HG03280 (cell line): ENCODE results near the gene TBC1D16.
"Not testable (repeated sequence)": the region's sequence is repeated elsewhere in the genome, so short reads cannot be mapped to it uniquely, and the experiment has no call there.

Source experiments
- ATAC-seq: cut with Tn5 transposase; IDR thresholded peaks from one replicate; pipeline ENCODE4 v1.9.1; 2021; ENCODE audit warnings: mild to moderate bottlenecking, moderate library complexity; ENCODE audit not compliant: unreplicated experiment

The TBC1D16 gene

DNA sequence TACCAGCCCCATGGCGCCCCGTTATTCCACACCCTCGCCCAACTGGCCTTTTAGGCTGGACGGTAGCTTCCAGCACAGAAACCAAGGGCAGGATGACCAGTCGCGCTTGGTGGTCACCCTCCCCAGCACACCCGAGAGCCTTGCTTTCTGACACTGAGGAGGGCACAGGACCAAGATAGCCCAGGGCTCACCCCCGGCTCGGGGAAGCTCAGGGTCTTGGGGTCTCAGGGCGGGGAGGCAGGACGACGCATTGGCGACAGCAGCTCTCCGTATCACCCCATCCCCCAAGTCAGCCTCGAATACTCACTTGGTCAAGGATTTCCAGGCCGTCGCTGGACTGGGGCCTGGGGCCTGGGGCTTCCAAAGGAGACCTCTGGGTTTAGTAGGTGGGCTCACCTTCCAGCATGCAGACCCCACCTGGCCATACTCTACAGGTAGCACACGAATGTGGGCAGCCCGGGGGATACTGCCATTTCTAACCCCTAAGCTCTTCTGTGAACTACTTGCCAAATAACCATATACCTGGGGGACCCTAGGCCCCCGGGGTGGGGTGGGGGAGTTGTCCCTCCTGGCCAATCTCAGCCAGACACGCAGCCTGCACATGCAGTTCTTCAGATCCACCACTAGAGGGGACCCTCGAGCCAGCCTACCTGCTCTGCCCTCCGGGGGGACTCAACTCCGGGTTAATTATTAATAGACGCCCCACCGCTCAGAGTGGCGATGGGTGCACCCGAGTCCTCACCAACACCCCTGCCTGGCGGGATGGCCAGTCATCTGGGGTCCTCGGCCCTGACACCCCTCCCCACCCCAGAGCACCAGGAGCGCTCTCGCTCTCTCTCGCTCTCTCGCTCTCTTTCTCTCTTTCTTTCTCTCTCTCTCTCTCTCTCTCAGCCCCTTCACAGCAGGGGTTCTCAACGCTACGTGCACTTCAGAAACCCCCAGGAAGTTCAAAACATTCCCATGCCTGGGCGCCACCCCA lies 30.0 kb downstream of the TBC1D16 start:
- no peak for ATAC-seq

DNA sequence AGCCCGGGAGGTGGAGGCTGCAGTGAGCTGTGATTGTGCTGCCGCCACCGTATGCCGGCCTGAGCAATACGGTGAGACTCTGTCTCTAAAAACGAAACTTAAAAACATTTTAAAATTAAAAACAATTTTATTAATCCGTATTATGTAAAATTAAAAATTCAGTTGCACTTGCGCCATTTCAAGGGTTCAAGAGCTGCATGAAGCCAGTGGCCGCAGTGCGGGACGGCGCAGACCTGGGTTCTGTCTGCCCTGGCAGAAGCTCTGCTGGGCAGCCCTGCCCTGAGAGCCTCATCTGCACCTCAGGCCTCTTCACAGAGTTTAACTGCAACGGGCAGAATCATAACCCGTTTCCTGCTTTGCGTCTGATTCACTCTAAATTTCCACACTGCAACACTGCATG lies 31.7 kb downstream of the TBC1D16 start:
- ATAC-seq, result no peak

DNA sequence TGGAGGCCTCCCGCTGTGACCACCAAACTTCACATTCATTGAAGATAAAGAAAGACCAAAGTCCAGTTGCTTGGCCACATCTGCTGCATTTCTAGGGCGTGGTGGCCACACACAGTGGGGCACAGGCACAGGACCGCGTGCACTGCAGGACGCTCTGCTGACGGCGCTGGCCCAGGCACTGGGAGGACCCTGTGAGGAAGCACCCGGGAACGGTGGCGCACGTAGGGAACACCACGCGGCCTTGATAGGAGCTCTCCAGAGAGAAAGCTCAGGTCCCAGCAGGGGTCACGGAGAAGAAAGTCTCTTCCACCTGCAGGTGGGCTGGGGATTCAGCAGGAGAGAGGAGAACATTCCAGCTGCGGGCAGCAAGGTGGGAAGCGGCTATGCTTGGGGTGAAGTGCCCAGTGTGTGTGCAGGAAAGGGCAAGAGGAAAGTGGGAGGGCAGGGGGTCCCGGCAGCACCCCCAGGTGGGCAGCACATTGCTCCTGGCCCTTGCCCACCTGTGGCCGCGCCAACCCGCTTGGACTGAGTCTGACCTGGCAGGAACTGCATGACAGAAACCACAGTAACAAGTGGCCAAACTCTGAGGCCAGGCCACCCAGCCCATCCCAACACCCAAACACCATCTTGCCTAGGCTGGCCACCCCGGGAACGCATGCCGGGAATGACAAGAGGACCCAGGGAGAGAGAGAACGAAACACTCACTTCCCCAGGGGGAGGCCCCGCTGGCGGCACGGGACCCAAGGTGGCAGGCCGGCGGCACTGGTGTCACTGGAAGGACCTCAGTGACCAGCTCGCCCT lies 32.8 kb downstream of the TBC1D16 start:
- ATAC-seq, result no peak

DNA sequence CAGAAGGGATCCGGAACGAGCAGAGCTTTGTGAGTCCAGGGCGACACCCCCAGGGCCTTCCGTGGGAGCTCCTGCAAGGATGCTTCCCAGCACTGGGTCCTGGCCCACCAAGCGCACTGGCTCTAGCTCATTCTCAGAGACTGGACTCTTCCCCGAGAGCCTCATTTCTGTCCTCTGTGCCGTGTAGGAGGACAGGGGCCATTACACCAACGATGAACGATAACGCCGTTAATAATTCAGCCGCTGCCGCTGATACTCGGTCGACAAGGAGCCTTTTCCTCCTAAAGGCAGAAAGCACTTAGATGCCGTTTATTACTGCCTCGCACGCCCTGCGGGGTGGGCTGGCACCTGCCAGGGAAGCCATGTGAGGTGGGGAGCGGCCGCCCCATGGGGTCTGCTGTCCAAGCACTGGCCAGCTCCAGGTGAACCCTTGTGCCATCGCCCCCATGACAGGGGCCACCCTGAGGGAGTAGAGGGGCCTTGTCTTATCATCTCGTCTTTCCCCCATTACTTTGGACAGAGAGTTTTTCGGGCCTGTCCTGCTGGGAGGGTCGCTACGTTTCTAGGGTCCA lies 33.5 kb downstream of the TBC1D16 start:
- no peak for ATAC-seq

DNA sequence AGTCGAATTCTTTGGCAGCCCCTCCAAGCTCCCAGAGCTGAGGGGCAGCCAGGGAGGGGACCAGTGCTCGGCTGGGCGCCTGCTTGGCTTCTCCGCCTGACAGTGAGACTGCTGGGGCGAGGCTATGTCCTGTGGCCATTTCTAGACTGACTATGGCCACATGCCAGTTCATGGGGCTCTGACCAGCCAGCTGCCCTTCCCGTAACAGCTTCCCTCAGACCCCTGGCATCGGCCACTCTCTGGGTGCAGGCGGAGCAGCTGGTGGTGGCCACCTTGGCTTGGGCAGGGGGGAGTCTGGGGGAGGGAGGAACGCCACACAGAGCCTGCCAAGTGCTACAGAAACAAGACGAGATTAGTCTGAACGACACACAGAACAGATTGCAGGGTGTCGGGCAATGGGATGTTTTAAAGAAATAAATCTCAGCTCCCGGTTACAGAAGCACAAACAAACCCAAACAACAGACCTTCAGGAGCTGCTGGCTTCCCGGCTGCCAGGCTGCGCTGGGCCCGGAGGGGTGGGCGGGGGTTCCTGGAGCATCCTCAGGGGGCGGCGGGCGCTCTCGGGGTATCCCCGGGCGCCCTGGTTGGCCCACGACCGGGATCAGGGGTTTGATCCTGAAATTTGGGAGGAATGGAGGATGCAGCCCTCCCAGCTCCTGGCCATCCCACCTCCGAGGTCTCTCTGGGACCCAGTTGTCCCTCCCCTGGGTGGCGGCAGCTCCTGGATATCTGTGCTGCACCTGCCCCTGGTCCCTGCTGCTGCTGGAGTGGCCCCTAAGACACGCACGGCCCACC lies 34.5 kb downstream of the TBC1D16 start:
- ATAC-seq, result no peak

DNA sequence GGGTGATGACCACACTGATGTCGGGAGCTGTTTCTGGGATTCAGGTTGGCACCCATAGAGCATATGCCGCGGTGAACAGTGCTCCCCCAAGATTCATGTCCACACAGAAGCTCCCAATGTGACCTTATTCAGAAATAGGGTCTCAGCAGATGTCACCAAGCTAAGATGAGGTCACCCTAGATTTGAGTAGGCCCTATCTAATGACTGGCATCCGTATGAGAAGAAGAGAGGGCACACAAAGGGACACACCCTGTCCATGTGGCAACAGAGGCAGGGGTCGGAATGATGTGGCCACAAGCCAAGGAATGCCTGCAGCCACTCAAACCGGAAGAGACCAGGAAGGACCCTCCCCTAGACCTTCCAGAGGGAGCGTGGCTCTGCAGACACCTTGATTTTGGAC lies 35.5 kb downstream of the TBC1D16 start:
- no peak for ATAC-seq

DNA sequence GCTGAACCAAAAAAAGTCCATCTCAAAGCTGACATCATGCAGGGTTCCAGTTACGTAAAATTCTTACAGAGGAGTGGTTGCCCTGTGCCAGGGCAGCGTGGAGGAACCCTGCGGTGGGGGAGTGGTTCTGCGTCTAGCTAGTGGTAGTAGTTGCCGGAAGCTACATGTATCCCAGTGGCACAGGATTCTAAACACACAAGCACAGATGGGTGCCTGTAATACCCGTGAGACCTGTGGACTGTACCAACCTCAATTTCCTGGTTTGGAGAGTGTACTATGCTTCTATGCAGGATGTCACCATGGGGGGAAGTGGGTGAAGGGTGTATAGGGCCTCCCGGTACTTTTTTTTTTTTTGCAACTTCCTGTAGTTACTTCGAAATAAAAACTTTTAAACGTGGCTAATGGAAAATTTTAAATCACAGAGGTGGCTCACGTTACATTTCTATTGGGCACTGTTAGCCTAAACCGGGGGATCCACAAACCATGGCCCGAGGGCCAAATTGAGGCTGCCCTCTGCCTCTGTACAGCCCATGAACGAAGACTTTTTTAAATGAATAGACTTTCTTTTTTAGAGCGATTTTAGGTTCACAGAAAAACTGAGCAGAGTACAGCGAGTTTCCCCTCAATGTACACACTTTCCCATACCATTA lies 38.5 kb downstream of the TBC1D16 start:
- ATAC-seq, result no peak

DNA sequence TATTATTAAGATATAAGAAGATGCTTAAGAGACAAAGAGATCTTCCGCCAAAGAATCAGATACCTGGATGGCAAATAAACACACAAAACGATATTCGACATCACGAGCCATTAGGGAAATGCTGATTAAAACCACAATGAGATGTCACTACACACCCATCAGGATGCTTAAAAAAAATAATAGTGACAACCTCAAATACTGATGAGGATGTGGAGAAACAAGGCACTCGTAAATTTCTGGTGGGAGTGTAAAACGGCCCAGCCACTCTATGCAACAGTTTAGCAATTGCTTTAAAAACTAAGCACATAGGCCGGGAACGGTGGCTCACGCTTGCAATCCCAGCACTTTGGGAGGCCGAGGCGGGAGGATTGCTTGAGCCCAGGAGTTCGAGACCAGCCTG lies 39.4 kb downstream of the TBC1D16 start:
- no peak for ATAC-seq

DNA sequence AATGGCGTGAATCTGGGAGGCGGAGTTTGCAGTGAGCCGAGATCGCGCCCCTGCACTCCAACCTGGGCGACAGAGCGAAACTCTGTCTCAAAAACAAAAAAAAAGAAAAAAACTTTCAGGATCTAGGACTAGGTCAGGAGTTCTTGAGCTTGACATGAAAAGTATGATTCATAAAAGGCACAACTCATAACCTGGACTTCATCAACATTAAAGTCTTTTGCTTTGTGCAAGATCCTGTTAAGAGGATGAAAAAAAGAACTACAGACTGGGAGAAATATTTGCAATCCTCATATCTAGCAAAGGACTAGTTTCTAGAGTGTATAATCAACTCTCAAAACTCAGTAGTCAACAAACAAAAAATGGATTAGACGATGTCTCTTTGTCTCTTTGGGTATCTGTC lies 40.0 kb downstream of the TBC1D16 start:
- no peak for ATAC-seq

DNA sequence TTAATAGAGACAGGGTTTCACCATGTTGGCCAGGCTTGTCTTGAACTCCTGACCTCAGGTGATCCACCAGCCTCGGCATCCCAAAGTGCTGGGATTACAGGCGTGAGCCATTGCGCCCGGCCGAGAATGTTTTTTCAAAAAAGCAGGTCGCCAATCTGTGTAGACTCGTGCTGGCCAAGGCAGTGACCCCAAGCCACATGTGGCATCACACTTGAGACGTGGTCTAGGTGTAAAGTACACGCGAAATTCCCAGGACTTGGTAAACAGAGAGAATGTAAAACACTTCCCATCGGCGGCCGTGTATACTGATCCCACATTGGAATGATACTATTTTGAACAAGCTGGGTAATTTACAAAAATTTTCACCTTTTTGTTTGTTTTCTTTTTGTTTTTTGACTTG lies 41.1 kb downstream of the TBC1D16 start:
- ATAC-seq, result no peak

DNA sequence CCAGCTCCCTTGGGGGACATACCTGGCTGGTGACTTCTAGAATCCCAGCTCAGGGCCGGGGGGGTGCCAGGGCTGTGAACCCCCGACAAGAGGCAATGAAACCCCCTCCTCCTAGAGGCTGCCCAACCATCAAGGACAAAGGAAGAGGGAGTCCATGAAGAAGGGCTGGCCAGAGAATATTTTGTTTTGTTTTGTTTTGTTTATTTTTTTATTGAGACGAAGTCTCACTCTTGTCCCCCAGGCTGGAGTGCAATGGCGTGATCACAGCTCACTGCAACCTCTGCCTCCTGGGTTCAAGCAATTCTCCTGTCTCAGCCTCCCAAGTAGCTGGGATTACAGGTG lies 41.5 kb downstream of the TBC1D16 start:
- ATAC-seq, result not testable (repeated sequence)

DNA sequence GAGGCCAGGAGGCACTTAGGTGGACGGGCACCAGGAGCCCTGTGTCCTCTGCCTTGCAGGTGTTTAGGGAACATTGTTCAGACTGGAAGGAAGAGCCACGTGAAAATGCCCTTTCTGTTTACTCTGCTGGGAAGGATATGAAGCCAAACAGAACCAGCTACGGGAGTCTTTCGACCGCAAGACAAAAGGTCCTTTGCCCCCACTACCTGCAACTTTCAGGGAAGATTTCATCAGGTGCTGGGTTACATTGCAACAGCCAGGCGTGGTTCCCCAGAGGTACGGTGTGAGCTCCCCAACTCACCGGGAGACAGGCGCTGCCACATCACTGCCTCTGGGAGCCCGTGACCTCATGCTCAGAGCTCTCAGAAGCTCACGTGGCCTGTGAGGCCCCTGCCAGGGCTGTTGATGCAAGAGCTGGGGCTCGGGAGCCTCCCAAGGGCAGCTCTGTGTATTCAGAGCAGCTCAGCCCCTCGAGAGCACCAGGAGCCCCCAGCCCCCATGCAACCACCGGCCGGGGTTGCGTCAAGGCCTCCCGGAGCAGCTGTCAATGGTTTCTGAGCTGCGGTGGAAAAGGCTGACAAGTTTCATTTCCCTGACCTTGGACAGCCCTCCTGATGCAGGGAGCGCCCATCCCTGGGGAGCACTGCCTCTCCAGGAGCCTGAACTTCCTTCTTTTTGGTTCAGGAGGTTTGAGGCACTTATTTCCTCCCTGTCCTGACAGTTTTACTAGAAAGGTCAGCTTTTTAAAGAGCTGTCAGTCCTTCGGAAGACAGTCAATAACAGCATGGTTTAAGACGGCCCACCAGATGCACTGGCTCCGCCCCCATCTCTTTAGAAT lies 42.1 kb downstream of the TBC1D16 start:
- no peak for ATAC-seq

DNA sequence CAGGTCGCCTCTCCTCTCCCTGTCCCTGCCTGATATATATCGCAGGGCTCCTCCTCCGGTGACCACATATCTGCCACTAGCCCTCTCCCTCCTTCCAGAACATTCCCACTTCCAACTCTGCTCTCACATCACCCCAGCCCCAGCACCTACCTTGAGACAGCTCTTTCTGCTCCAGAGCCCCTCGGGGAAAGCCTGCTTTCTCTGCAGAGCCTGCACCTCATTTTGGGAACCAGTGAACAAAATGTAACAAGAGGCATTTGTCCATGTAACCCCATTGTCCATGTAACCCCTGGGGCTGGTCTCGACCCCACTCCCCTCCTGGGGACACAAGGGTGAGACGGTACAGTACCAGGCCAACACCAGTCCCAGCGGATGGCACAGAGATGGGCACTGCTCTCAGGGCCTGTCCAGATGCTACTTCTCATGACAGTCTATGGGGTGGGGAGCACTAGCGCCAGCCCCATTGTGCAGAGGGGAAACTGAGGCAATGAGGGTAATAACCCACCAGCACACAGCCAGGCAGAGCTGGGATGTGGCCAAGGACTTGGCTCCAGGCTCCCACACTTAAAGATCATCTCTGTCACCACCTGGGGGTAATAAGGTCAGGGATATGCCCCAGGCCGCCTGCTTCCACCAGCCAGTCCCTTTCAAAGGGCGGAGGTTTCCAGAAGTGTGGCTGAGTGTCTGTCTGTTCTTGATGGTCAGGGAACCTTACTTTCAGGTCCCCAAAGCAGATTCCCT lies 42.9 kb downstream of the TBC1D16 start:
- no peak for ATAC-seq

DNA sequence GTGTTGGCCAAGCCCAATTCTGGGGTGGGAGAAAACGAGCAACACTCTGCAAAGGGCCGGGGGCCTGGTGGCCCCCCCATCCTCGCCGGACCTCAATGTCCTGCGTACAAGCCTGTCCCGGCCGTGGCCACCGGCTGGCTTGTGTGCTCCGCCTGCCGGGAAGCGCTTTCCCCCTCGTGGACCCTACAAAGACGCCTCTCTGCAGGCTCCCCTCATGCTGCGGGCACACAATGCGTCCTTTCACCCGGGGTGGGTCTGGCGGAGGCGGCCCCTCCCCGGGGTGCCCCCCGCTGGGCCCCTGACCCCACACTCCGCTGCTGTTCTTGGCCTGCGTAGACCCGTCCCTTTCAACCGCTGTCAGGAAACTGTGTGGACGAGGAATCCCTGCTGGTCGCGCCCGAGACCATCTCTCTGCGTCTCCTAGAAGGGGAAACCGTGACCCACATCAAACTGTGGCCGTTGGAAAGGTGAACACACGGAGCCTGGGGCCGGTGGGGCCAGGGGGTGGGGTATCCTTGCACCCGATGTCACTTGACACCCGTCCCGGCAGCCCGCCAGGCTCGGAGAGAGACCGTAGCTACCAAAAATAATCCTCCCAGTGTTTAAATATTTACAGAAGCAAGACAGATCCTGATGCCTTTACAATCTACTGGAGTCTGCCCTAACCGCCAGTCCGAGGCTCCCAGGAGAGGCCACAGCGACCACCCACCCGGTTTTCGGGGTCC lies 43.6 kb downstream of the TBC1D16 start:
- ATAC-seq, result no peak

DNA sequence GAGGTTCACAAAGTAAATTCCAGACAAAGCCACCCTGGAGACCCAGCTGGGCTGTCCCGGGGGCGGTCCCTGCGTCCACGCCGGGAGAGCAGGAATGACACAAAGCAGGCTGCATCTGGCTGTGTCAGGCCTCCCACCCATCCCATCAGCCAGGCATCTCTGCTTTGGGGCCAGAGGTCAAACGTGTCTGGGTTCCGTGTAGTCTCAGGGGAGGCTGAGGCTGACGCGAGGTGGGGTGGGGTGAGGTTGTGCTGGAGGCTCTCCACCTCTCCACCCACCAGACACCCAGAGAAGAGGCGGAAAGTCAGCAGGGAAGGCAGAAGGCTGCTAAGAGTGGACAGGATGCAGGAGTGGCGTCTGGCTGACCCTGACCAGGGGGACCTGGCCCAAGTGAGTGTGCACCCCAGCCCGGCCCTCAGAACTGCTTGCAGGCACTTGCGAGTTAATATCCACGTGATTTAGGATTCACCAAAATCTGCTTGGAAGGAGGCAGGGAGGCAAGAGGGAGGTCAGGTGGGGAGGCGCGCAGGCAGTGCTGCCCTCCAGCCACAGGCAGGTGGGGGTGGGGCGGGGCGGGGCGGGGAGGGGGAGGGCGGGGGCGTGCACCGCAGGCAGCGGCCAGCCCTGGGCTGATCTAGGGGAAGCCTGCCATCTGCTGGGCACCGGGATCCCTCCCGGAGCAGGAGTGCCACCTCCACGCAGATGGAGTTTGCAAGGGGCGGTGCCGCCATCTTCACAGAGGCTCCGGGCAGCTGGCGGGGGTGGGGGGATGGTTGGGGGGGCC lies 44.3 kb downstream of the TBC1D16 start:
- no peak for ATAC-seq

DNA sequence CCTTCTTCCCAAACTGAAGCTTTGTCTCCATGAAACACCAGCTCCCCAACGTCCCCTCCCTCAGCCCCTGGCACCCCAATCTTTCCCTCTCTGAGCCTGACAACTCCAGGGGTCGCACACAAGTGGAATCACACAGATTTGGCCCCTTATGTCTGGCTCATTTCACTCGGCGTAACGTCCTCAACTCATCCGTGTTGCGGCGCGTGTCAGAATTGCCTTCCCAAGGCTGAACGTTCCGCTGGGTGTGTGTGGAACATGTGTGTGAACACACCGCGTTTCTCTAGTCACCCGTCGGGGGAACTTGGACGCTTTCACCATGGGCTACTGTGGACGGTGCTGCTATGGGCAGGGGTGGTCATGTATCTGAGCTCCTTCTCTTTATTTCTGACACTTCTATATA lies 45.0 kb downstream of the TBC1D16 start:
- no peak for ATAC-seq

DNA sequence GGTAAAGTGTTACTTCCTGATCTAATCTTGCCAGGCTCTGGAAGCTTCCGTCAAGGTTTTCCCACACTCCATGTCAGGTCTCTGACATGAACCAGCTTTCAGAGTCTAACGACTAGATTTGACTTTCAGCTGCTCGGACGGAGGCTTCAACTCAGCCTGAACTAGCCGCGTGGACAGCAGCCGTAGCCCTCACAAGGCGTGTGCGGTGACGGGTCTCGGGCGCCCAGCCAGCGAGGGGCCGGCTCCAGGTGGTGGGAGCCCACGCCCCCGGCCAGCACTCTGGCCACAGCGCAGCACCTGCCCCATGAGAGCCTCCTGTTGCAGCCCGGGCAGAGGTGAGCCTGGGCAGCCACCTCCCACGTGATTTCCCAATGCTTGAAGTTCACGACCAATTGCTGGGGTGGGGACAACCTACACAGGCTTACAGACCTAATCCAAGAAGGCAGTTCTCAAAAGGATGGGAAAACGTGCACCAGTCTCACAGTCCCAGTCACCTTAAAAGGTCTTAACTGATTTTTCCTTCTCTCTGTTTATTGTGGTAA lies 45.5 kb downstream of the TBC1D16 start:
- no peak for ATAC-seq
